GM19372 (cell line): Measurements from ENCODE around the gene SPEN.

ENCODE experiments used
- ATAC-seq: cut with Tn5 transposase; IDR thresholded peaks from one replicate; pipeline ENCODE4 v1.9.1; 2021; ENCODE audit warnings: mild to moderate bottlenecking, low read depth, moderate library complexity; ENCODE audit not compliant: unreplicated experiment

The SPEN gene

GRCh38 chr1:15933684-15934083 lies 86.2 kb downstream of the SPEN start:
- ATAC-seq, result no peak

GRCh38 chr1:15934211-15935055 lies 86.9 kb downstream of the SPEN start:
- no peak for ATAC-seq

- no peak for ATAC-seq
Measured at GRCh38 chr1:15935056-15935950, 87.8 kb downstream of the SPEN start.

- no peak for ATAC-seq
Measured at GRCh38 chr1:15936025-15936424, 88.5 kb downstream of the SPEN start.

GRCh38 chr1:15937146-15937545 lies 89.6 kb downstream of the SPEN start:
- ATAC-seq, result no peak

- ATAC-seq, result no peak
Measured at GRCh38 chr1:15937706-15938168, 90.2 kb downstream of the SPEN start.

GRCh38 chr1:15938628-15939161 lies 91.2 kb downstream of the SPEN start:
- ATAC-seq, result no peak

- no peak for ATAC-seq
Measured at GRCh38 chr1:15939181-15940109, 91.9 kb downstream of the SPEN start.

GRCh38 chr1:15940110-15941043 lies 92.9 kb downstream of the SPEN start:
- ATAC-seq, result no peak

- ATAC-seq, result no peak
Measured at GRCh38 chr1:15941044-15941840, 93.7 kb downstream of the SPEN start.

GRCh38 chr1:15941899-15942660 lies 94.6 kb downstream of the SPEN start:
- ATAC-seq, result no peak

- no peak for ATAC-seq
Measured at GRCh38 chr1:15942661-15943327, 95.3 kb downstream of the SPEN start.

GRCh38 chr1:15943328-15943991 lies 96.0 kb downstream of the SPEN start:
- ATAC-seq, result no peak

- no peak for ATAC-seq
Measured at GRCh38 chr1:15943992-15944307, 96.4 kb downstream of the SPEN start.

- ATAC-seq, result no peak
Measured at GRCh38 chr1:15944308-15945010, 97.0 kb downstream of the SPEN start.
